GM20000 (cell line): ENCODE data around the gene ASTN2.

Experiments used
- DNase-seq: peaks from one replicate; pipeline ENCODE4 v3.0.0; 2012; ENCODE audit warnings: low spot score
- CTCF ChIP-seq: IDR thresholded peaks from 2 replicates; pipeline ENCODE4 v1.5.1; 2012; ENCODE audit warnings: mild to moderate bottlenecking, control low read depth; ENCODE audit errors: extremely low read depth, missing control alignments

The ASTN2 gene

GRCh38 chr9:117008876-117009275 is 406.0 kb downstream of the ASTN2 start:
- no peak for TF ChIP-seq CTCF

GRCh38 chr9:117008461-117008860 is 406.4 kb downstream of the ASTN2 start:
- DNase-seq = no peak
- no peak for TF ChIP-seq CTCF

More at GRCh38 chr9:117008876-117009275, 406.0 kb downstream of the ASTN2 start:
- no peak for DNase-seq

GRCh38 chr9:117002686-117003085 is 412.2 kb downstream of the ASTN2 start:
- DNase-seq = no peak

GRCh38 chr9:117000834-117001233 is 414.0 kb downstream of the ASTN2 start:
- no peak for DNase-seq
- no peak for TF ChIP-seq CTCF

More at GRCh38 chr9:117002686-117003085, 412.2 kb downstream of the ASTN2 start:
- TF ChIP-seq CTCF = no peak

GRCh38 chr9:117000196-117000723 is 414.6 kb downstream of the ASTN2 start:
- DNase-seq = no peak
- TF ChIP-seq CTCF = no peak

GRCh38 chr9:116998305-116998704 is 416.6 kb downstream of the ASTN2 start:
- no peak for TF ChIP-seq CTCF
- peak; percentile 22 for DNase-seq

GRCh38 chr9:116992865-116993264 is 422.0 kb downstream of the ASTN2 start:
- no peak for DNase-seq
- no peak for TF ChIP-seq CTCF
